HG02798 (cell line): ENCODE results near the gene ARHGEF10L.

Source experiments
- ATAC-seq: cut with Tn5 transposase; IDR thresholded peaks from one replicate; pipeline ENCODE4 v1.9.1; 2021; ENCODE audit warnings: mild to moderate bottlenecking; ENCODE audit not compliant: unreplicated experiment, poor library complexity

The ARHGEF10L gene

DNA sequence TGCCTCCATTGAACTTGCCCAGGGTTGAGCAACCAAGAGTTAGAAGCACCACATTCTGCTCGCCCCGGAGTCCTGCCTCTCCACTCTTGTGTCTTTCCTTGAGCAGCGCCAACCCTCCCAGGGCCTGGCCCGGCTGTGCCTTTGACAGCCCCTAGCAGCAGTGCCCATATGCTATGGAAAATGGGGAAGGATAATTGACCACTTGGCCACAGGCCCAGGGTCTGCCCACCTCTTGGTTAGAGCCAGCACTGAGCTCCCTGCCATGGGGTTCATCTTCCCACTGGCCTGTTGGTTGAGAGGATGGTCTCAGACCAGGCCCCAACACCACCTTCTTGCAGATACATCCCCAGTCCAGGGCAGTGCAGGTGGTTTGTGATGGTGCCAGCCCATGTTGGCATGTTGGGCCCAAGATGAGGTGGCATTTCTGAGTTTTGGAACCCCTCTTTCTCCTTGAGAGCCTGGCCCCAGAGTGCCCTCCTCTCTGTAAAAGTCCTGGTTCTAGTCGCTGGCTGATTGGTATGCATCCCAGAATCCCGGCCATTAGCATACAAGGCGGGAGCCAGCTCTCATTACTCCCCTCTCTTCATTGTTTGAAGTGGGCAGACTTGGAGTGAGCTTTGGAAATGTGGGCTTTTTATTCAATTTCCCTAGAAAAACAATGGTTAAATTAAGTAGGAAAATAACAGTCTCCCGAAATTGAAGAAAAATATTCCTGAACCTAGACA is 7.6 kb downstream of the ARHGEF10L start:
- ATAC-seq: no peak

GRCh38 chr1:17549384-17549783 is 9.9 kb downstream of the ARHGEF10L start:
- ATAC-seq: no peak

- ATAC-seq: no peak
Measured at GRCh38 chr1:17550729-17551584, 11.5 kb downstream of the ARHGEF10L start.

GRCh38 chr1:17551755-17552234 is 12.3 kb downstream of the ARHGEF10L start:
- no peak for ATAC-seq

DNA sequence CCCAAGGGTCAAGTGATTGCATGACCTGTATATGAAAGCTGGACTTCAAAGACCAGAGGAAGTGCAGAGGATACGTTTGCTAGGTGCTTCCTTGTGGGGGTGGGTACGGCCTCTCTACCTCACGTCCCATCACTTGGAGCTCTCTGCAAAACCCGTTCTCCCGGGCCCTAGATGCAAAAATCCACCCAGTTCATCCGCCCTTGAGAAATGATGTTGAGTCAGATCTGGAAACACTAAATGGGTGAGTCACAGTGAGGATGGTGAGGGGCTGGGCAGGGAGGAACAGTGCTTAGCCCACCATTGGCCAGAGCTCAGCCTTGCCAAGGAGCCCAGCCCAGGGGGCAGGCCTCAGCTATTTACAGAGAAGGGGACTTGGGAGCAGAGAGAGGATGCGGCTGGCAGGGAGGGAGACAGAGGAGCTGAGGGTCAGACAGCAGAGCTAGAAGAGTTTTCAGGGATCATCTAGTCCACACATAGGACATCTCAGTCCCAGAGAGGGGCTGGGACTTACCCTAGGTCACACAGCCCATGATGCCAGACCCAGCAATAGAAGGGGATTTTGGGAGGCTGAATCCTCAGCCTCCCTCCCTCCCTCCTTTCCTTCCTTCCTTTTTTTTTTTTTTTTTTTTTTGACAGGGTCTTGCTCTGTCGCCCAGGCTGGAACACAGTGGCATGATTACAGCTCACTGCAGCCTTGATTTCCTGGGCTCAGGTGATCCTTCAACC is 14.6 kb downstream of the ARHGEF10L start:
- ATAC-seq: no peak

DNA sequence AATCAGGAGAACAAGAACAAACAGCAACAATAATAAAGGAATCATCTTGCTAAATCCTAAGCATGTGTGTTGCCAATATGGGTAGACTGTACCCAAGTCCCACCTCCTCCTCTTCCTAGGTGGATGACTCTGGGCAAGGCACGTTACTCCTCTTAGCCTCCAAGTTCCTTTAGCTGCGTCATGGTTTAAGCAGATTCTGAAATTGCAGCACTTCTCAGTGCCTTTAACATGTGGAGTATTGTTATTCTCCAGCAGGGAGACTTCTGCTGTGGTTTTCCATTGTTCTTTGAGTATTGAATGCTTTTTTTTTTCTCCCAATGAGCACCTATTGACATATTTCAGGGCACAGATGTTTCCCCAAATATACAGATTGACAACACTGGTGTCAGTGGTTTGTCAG is 15.5 kb downstream of the ARHGEF10L start:
- ATAC-seq: no peak

DNA sequence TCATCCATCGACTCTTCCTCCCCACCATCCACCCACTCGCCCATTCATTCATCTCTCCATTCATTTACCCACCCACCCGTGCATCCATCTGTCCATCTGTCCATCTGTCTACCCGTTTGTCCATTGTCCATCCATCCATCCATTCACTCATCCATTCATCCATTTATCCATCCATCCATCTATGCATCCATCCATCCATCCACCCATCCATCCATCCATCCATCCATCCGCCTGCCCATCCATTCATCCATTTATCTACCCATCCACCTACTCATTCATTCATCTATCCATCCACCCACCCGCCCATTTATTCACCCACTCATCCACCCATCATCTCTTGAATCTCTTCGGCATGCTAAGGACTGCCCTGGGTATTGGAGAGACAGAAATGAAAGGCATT is 18.5 kb downstream of the ARHGEF10L start:
- ATAC-seq: no peak

DNA sequence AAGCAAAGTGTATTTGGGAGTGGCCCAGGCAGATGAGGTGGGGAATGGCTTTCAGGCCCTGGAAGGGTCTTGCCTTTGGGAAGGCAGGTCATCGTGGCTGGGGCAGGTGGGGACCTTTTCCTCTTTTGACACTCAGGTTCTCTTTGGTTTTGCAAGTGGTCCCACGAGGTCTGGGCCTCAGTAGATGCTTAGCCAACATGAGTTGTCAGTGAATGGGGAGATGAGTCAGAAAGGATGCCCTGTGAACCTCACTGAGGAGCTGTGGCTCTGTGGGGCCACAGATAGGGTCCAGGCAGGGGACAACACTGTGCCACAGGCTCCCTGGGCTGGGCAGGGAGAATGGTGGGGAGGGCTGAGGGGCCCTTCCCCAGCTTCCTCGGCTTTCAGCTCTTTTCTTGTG is 19.0 kb downstream of the ARHGEF10L start:
- no peak for ATAC-seq

GRCh38 chr1:17558954-17559614 is 19.6 kb downstream of the ARHGEF10L start:
- no peak for ATAC-seq

GRCh38 chr1:17559615-17560419 is 20.3 kb downstream of the ARHGEF10L start:
- ATAC-seq: no peak

- no peak for ATAC-seq
Measured at GRCh38 chr1:17561247-17561548, 21.7 kb downstream of the ARHGEF10L start.

GRCh38 chr1:17561561-17561985 is 22.1 kb downstream of the ARHGEF10L start:
- no peak for ATAC-seq

DNA sequence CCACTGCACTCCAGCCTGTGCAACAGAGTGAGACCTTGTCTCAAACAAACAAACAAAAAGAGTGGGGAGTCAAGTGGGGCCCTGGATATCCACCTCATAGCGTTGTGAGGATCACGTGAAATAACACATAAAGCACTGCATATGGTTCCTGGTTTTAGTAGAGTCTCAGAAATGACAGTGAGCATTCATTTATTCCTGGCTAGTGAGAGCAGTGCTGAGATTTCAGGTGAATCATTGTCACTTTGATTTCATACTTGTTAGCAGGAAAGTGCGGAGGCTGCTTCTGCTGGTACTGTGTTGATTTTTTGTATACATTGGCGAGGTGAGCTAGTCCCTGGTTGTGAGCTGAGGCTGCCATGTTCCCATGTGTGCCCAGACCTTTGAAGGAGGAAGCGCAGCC is 22.9 kb downstream of the ARHGEF10L start:
- ATAC-seq: no peak

DNA sequence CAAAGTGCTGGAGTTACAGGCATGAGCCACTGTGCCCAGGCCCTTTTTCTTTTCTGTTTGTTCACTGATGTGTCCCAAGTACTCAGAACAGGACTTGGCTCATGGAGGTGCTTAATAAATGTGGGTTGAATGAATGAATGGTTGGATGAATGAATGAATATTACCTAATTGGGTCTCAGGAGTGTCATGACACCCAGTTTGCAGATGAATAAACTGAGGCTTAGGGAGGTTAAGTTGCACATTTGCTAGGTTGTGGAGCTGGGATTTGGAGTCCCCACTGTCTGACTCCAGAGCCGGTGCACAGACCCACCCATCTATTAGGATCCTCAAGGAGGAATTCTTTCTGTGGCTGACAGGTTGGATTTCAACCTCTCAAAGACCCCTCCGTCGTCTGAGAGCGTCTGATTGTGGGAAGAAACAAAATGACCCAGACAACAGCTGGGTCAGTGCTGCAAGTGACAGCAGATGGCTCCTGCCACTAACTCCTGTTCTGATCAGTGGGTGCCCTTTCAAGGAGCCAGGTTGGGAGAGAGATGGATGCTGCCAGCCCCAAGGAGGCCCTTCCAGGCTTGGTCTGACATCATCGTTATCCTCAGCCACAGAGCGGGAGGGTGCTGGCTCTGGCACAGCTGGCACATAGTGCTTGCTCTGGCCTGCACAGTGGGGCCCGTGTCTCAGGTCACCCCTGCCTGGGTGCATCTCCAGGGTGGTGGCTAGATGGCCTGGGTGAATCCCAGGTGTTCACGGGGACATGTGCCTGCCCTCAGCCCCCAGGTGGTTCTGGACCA is 24.2 kb downstream of the ARHGEF10L start:
- no peak for ATAC-seq

- no peak for ATAC-seq
Measured at GRCh38 chr1:17564458-17565393, 25.2 kb downstream of the ARHGEF10L start.

- ATAC-seq: no peak
Measured at GRCh38 chr1:17565461-17566252, 26.2 kb downstream of the ARHGEF10L start.

GRCh38 chr1:17566417-17566816 is 26.9 kb downstream of the ARHGEF10L start:
- ATAC-seq: no peak
